Mucosa of descending colon (tissue), 3 donors: ENCODE measurements around the gene SNX13. TPM values are rescaled to one million over a fixed set of nuclear protein-coding genes. Genes with fewer than 3 reads are reported as not detected.

Source experiments
- ATAC-seq: fragments of 200-7000 bp; cut with Tn5 transposase; one replicate; pipeline ENCODE4 v1.9.1; 2020; ENCODE audit warnings: mild to moderate bottlenecking, moderate library complexity
- DNase-seq, 3 donors: peaks; one replicate each; pipeline ENCODE4 v3.0.0-alpha.2; 2020
- H3K36me3 ChIP-seq: fragments of 200-600 bp; one replicate; pipeline ENCODE4 v1.8.0; 2021; ENCODE audit warnings: low read depth, mild to moderate bottlenecking
- H3K4me1 ChIP-seq: fragments of 200-600 bp; one replicate; pipeline ENCODE4 v1.8.0; 2021; ENCODE audit warnings: low read depth, mild to moderate bottlenecking
- H3K4me3 ChIP-seq: fragments of 200-600 bp; one replicate; pipeline ENCODE4 v1.8.0; 2021; ENCODE audit warnings: mild to moderate bottlenecking
- H3K9me3 ChIP-seq: fragments of 200-600 bp; one replicate; pipeline ENCODE4 v1.8.0; 2021; ENCODE audit warnings: mild to moderate bottlenecking
- CTCF ChIP-seq: fragments of 200-600 bp; IDR thresholded peaks from one replicate; pipeline ENCODE4 v1.8.0; 2022; ENCODE audit warnings: antibody characterized with exemption, mild to moderate bottlenecking
- intact Hi-C, 2 donors: fragments of 100-400 bp; cut with DNase I in 1 of 2; cut with micrococcal nuclease in 1 of 2; formaldehyde crosslinking; loops; one replicate each; pipeline versions ENCODE4 v1.11.0 to v1.11.1; 2022; cut with DNase I, micrococcal nuclease
- total RNA-seq, 3 donors: library from RNA; stranded (reverse); fragmentation: NEBNext Ultra II Directional in 2 of 3; extraction: Animal tissue kit (Norgen Biotek cat#: 25700) in 2 of 3; gene quantifications; one replicate each; pipeline versions ENCODE4 v1.2.1 to v1.2.4, GENCODE V29; 2021 to 2023
- donor health status: DM: no; HTN: no; CAD: no; lungs with moderate emphysema.
- donor health status: DM: no; HTN: no; CAD: no.
- donor health status: DM: no; HTN: yes; CAD: no.

Gene SNX13
- total RNA-seq, 3 donors from 2014 or later = 72.2 to 89.4 (median 72.6) TPM

- no peak for TF ChIP-seq CTCF
- ATAC-seq = no peak
- peaks cover 5% of the 10 kb centered on the region for H3K36me3 ChIP-seq
- DNase-seq = no peak
- no peaks in the 10 kb centered on the region for H3K4me1 ChIP-seq
- intact Hi-C loops = no loop called here
- H3K9me3 ChIP-seq = no peaks in the 10 kb centered on the region
- H3K4me3 ChIP-seq = no peak overlapping the region
Measured at GRCh38 chr7:17843041-17843440, 97.3 kb downstream of the SNX13 start.

GRCh38 chr7:17832820-17833355, 107.4 kb downstream of the SNX13 start:
- ATAC-seq = no peak
- TF ChIP-seq CTCF = no peak
- intact Hi-C loops = no loop called here
- Histone ChIP-seq H3K4me3 (no peak overlapping the region), H3K4me1 (no peaks in the 10 kb centered on the region), H3K9me3 (no peaks in the 10 kb centered on the region), H3K36me3 (no peaks in the 10 kb centered on the region)
- DNase-seq = no peak

GRCh38 chr7:17832242-17832641, 108.1 kb downstream of the SNX13 start:
- no peak for TF ChIP-seq CTCF
- H3K9me3 ChIP-seq = no peaks in the 10 kb centered on the region
- no peaks in the 10 kb centered on the region for H3K4me1 ChIP-seq
- H3K36me3 ChIP-seq = no peaks in the 10 kb centered on the region
- no peak overlapping the region for H3K4me3 ChIP-seq
- intact Hi-C loops = no loop called here
- DNase-seq (no peak), ATAC-seq (no peak)

GRCh38 chr7:17830206-17830605, 110.1 kb downstream of the SNX13 start:
- DNase-seq = no peak
- no peak overlapping the region for H3K4me3 ChIP-seq
- TF ChIP-seq CTCF = no peak
- no peak for ATAC-seq
- no peaks in the 10 kb centered on the region for H3K36me3 ChIP-seq
- no peaks in the 10 kb centered on the region for H3K4me1 ChIP-seq
- no peaks in the 10 kb centered on the region for H3K9me3 ChIP-seq
- intact Hi-C loops = no loop called here

- H3K36me3 ChIP-seq = no peaks in the 10 kb centered on the region
- no peak for TF ChIP-seq CTCF
- H3K4me1 ChIP-seq = no peaks in the 10 kb centered on the region
- no peak overlapping the region for H3K4me3 ChIP-seq
- DNase-seq (no peak), ATAC-seq (no peak)
- H3K9me3 ChIP-seq = no peaks in the 10 kb centered on the region
- intact Hi-C loops = no loop called here
Measured at GRCh38 chr7:17829001-17829400, 111.3 kb downstream of the SNX13 start.

GRCh38 chr7:17822547-17823173, 117.6 kb downstream of the SNX13 start:
- DNase-seq (no peak), ATAC-seq (no peak)
- no peak overlapping the region for H3K4me3 ChIP-seq
- H3K4me1 ChIP-seq = no peaks in the 10 kb centered on the region
- TF ChIP-seq CTCF = no peak
- intact Hi-C loops = no loop called here
- H3K36me3 ChIP-seq = no peaks in the 10 kb centered on the region
- no peaks in the 10 kb centered on the region for H3K9me3 ChIP-seq
